ENCODE data around the gene BAIAP2L1.
"Not testable (repeated sequence)": the region's sequence is repeated elsewhere in the genome, so short reads cannot be mapped to it uniquely, and the experiment has no call there.

BAIAP2L1 gene, protein sequence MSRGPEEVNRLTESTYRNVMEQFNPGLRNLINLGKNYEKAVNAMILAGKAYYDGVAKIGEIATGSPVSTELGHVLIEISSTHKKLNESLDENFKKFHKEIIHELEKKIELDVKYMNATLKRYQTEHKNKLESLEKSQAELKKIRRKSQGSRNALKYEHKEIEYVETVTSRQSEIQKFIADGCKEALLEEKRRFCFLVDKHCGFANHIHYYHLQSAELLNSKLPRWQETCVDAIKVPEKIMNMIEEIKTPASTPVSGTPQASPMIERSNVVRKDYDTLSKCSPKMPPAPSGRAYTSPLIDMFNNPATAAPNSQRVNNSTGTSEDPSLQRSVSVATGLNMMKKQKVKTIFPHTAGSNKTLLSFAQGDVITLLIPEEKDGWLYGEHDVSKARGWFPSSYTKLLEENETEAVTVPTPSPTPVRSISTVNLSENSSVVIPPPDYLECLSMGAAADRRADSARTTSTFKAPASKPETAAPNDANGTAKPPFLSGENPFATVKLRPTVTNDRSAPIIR

DNA sequence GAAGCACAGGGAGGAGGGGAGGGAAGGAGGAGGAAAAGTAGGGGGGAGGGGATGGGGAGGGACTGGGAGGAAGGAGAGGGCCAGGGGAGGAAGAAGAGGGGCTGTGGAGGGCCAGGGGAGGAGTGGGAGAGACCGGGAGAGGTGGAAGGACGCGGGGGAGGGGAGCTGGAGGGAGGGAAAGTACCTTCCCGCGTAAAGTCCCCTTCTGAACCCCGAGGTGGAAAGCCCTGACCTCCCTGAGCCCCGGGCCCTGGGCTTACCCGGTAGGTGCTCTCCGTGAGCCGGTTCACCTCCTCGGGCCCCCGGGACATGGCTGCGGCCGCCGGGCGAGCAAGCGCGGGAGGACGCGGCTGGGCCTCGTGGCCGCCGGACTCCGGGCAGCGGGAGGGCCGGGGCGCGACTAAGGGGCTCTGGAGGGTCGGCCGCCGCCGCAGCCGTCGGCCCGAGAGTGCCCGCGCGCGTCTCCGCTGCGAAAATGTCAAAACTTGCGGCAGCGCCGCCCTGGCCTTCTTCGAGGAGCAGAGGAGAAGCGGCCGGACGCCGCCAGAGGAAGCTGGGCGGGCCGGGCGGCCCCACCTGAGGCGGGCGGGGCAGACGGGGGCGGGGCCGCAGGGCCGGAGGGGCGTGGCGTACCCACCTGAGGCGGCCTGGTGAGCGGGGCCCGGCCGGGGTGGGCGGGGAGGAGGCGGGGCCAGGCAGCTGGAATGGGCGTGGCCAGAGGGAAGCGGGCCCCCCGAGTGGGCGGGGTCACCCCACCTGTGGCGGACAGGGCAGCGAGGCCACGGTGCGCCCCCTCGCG, at the start of gene BAIAP2L1:
Gene BAIAP2L1 (minus strand): TSS at position 549 of the 799 bp plus-strand sequence. CDS start 238 bp downstream, at position 311.
- peak; percentile 89 to 94 for DNase-seq

DNA sequence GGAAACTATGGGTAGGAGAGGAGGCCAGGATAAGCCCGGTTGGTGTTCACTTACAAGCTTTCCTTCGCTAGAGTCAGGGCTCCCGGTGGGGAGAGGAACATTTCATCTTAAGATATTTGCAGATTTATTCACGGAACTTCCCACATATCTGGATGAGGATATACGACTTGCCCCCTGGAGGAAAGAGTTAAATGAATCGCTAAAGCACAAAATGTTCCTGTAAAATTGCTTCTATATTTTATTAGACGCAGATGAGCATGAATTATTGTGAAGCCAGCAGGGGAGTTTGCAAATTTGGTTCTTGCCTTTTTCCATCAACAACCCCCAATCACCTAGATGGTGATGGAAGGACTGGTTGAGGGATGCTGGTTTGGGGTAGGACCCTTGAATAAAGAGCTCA, 47.9 kb upstream of the BAIAP2L1 start:
- DNase-seq = no peak

DNA sequence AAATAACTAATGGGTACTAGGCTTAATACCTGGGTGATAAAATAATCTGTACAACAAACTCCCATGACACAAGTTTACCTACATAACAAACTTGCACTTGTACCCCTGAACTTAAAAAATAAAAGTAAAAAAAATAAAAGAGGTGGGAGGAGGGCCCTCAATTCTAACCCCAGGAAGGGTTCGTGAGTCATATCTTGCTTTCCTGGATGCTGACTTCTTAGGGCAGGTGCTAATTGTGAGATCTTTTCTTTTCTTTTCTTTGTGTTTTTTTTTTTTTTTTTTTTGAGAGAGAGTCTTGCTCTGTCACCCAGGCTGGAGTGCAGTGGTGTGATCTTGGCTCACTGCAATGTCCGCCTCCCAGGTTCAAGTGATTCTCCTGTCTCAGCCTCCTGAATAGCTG, 40.1 kb upstream of the BAIAP2L1 start:
- DNase-seq = not testable (repeated sequence)

DNA sequence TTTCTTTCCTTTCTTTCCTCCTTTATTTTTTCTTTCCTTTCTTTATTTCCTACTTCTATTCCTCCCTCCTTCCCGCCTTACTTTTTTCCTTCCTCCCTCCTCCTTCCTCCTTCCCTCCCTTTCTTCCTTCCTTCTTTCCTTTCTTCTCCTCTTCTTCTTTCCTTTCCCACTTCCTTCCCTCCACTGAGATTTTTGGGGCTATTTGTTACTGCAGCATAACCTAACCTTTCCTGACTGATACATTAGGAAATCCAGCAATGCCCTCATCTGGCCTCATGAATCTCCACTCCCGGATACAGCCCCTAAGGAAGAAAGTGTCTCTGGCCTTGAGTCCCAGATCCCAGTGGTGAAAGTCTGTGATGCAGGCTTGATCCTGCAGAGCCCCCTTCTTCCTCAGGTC, 38.6 kb upstream of the BAIAP2L1 start:
- no peak for DNase-seq

DNA sequence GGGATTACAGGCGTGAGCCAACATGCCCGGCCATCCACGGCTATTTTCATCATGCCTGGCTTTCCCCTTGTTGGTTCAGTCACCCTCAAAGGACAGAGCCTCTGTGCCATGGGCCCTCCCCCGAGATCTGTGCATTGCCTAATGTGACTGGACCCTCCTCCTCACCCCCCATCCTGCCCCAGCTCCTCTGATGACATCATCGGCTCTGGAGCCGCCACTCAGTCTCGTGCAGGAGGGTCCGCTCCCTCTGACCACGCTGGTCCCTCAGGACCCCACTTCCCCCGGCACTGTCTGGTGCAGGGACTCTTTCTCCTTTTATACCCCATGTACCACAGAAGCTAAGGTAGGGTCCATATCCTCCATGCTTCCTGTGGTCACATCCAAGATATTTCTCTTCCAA, 33.2 kb upstream of the BAIAP2L1 start:
- DNase-seq = no peak

DNA sequence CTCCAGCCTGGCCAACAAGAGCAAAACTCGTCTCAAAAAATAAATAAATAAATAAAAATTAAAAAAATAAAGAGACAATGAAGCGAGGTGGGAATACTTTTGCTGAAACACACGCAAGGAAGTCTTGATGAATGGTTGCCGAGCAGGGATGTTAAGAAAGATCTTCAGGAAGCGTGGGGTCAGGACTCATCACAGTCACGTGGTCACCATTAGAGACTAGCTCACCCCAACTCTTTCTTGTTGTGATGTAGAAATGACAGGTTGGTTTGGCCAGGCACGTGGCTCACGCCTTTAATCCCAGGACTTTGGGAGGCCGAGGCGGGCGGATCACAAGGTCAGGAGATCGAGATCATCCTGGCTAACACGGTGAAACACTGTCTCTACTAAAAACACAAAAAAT, 28.9 kb upstream of the BAIAP2L1 start:
- no peak for DNase-seq

DNA sequence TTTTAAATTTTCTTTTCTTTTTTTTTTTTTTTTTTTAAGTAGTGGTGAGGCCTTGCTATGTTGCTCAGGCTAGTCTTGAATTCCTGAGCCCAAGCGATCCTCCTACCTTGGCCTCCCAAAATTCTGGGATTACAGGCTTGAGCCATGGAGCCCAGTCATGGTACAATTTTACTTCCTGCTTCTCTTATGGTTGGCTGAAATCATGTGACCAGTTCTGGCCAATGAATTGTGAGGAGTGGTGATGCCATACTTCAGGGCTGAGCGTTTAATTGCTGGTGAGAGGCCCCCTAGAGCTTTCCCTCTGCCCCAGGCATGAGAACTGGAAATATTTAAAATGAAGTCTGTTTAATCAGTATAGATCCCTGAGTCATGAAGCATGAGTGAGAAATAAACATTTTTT, 22.2 kb upstream of the BAIAP2L1 start:
- DNase-seq = peak; percentile 15 to 29

DNA sequence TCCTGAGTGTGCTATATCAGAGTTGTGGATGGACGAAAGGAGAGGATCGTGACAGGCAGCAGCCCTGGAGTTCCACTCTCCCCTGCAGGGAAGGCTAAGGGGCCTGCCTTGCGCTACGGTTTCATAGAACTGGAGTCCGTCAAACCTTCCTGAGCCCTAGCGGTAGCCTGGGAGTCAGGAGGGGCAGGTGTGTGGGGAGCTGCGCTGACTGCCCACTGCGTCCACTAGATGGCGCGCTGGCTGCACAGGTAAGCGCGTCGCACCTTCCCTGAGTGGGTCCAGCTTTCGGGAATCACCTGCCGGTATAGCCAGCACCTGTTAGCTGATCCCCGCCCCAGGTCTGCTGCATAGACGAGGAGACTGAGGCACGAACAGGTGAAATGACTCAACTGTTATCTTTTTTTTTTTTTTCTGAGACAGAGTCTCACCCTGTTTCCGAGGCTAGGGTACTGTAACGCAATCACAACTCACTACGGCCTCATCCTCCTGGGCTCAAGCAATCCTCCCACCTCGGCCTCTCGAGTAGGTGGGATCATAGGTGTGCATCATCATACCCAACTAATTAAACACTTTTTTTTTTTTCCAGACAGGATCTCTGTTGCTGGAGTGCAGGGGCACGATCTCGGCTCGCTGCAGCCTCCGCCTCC, 20.2 kb upstream of the BAIAP2L1 start:
- DNase-seq = peak; percentile 90

DNA sequence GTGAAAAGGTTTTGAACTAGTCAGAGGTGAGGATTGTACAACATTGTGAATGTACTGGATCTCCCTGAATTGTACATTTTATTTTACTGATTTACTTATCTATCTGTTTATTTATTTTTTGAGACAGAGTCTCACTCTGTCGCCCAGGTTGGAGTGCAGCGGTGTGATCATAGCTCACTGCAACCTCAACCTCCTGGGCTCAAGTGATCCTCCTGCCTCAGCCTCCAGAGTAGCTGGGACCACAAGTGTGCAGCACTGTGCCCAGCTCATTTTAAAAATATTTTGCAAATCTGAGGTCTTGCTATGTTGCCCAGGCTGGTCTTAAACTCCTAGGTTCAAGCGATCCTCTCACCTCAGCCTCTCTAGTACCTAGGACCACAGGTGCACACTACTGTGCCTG, 19.1 kb upstream of the BAIAP2L1 start:
- DNase-seq = not testable (repeated sequence)

DNA sequence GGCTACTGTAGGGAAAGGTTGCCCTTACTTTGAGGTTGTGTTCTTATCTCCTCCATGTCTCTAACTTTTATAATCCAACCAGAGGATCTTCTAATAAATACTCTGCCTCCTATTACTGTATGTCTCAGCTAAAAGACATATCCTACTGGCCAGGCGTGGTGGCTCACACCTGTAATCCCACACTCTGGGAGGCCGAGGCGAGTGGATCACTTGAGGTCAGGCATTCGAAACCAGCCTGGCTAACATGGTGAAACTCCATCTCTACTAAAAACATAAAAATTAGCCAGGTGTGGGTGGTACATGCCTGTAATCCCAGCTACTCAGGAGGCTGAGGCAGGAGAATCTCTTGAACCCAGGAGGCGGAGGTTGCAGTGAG, 18.4 kb upstream of the BAIAP2L1 start:
- DNase-seq = not testable (repeated sequence)

DNA sequence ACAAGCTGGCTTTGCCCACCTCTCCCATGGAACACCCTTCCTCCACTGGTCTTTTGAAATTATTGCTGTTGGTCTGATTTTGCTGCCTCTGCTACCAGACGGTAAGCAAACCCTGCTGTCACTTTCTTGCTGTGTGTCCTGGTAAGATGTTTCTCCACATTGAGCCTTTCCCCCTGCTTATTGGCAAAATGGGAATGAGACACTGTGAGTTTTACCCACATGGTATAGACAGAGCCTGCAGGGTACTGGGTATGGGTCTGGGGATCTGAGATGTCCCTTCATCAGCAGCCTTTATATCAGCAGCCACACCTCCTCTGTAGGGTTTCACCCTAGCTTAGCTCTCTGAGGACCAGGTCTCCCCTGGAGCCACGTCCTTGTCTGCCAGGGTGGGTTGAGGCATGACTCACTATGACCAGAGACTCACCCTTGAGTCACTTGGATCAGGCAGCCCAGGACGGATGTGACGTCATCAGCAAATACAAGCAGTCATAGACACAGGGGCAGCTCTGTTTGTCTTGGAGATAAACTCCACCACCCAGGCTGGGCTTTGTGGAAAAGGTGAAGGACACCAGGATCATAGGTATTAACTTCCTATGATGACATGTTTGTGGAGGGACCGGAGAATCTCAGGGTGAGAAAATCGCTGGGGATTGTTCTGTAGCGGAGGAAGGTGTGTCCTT, 17.9 kb upstream of the BAIAP2L1 start:
- DNase-seq = no peak

DNA sequence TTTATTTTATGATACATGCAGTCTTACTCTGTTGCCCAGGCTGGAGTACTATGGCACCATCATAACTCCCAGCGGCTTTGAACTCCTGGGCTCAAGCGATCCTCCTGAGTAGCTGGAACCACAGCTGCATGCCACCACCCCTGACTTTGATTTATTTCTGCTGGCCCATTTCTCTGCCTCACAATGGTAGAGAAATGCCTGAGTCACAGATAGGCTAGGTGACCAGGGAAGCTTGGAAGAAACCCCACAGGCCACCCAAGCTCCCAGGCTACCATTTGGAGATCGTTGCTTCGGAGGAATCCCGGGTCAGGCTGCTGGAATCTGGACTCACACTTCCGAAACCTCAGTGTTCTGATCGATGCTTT, 17.4 kb upstream of the BAIAP2L1 start:
- no peak for DNase-seq

DNA sequence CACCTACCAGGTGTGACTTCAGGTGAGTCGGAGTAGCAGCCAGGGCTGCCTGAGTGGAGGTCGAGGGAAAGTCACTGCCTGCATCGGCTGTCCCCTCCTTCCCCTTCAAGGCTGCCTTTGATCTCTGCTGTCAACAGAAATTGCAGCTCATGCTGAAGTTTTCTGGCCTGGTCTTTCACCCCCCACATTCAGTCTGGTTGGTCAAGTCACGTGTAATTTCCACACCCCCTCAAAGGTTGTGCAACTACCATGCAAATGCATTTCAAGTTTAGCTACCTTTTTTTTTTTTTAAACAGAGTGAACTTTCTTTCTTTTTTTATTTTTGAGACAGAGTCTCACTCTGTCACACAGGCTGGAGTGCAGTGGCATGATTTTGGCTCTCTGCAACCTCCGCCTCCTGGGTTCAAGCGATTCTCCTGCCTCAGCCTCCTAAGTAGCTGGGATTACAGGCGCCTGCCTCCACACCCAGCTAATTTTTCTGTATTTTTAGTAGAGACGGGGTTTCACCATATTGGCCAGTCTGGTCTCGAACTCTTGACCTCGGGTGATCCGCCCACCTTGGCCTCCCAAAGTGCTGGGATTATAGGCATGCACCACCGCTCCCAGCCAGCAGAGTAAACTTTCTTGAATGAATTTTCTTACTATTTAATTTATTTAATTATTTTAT, 16.8 kb upstream of the BAIAP2L1 start:
- not testable (repeated sequence) for DNase-seq

DNA sequence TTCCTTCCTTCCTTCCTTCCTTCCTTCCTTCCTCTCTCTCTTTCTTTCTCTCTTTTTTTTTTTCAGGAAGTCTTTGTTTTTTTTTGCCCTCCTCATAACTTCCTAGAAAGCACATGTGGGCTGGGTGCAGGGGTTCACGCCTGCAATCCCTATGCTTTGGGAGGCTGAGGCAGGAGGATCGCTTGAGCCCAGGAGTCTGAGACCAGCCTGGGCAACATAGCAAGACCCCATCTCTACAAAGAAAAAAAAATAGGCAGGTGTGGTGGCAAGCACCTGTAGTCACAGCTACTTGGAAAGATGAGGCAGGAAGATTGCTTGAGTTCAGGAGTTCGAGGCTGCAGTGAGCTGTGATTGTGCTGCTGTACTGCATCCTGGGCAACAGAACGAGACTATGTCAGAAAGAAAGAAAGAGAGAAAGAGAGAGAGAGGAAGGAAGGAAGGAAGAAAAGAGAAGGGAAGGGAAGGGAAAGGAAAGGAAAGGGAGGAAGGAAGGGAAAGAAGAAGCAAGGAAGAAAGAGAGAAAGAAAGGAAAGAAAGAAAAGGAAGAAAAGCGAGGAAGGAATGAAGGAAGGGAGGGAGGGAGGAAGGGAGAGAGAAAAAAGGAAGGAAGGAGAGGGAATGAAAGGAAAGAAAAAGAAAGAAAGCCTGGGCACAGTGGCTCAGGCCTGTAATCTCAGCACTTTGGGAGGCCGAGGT, 13.5 kb upstream of the BAIAP2L1 start:
- no peak for DNase-seq

DNA sequence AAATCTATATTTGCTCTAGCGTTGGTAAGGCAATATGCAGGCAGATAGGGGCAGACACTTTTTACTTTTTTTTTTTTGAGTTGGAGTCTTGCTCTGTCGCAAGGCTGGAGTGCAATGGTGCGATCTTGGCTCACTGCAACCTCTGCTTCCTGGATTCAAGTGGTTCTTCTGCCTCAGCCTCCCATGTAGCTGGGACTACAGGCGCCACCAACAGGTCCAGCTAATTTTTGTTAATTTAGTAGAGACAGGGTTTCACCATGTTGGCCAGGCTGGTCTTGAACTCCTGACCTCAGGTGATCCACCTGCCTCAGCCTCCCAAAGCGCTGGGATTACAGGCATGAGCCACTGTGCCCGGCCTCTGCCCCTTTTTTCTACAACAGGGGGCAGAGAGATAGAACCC, 12.8 kb upstream of the BAIAP2L1 start:
- not testable (repeated sequence) for DNase-seq

DNA sequence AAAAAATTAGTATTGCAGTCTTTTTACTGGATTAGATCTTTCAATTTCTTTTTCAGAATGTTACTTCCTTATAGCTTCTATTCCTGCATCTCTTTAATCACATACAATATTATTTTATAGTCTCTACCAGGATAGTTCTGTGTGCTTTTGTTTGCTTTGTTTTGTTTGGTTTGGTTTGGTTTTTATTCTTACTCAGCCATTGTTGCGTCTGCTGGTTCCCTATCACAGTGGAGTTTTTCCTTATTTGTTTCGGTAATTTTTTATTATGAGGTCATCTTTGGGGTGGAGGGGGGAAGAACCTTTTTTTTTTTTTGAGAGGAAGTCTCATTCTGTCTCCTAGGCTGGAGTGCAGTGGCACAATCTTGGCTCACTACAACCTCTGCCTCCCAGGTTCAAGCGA, 9.0 kb upstream of the BAIAP2L1 start:
- no peak for DNase-seq

DNA sequence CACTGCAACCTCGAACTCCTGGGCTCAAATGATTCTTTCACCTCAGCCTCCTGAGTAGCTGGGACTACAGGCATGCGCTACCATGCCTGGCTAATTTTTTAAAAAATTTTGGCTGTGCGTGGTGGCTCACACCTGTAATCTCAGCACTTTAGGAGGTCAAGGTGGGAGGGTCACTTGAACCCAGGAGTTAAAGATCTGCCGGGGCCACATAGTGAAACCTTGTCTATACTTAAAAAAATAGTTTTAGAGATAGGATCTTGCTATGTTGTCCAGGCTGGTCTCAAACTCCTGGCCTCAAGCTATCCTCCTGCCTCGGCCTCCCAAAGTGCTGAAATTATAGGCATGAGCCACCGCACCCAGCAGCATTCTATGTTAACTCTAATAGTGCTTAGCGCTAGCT, 7.3 kb upstream of the BAIAP2L1 start:
- DNase-seq = not testable (repeated sequence)

DNA sequence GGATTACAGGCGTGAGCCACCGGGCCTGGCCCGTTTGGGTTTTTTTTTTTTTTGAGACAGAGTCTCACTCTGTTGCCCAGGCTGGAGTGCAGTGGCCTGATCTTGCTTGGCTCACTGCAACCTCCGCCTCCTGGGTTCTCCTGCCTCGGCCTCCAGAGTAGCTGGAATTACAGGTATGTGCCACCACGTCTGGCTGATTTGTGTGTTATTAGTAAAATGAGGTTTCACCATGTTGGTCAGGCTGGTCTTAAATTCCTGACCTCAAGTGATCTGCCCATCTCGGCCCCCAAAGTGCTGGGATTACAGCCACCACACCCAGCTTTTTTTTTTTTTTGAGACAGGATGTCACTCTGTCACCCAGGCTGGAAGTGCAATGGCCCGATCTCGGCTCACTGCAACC, 5.9 kb upstream of the BAIAP2L1 start:
- no peak for DNase-seq

DNA sequence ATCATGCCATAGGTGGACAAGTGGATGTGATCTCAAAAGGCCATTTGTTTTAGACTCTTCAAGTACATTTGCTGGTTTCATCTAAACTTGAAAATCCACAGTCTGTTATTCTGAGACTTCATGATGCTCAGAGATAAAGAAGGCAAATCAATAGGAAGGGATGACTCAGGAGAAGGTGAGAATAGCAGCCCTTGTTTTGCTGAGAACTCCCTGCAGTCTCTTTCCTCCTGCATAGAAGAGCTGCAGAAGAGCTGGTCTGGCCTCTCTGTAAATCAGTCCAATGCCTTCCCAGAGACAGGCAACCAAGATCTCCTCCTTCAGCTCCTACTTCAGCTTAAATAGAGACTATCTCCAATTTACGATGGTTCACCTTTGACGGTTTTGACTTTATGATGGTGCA, 4.0 kb upstream of the BAIAP2L1 start:
- no peak for DNase-seq

DNA sequence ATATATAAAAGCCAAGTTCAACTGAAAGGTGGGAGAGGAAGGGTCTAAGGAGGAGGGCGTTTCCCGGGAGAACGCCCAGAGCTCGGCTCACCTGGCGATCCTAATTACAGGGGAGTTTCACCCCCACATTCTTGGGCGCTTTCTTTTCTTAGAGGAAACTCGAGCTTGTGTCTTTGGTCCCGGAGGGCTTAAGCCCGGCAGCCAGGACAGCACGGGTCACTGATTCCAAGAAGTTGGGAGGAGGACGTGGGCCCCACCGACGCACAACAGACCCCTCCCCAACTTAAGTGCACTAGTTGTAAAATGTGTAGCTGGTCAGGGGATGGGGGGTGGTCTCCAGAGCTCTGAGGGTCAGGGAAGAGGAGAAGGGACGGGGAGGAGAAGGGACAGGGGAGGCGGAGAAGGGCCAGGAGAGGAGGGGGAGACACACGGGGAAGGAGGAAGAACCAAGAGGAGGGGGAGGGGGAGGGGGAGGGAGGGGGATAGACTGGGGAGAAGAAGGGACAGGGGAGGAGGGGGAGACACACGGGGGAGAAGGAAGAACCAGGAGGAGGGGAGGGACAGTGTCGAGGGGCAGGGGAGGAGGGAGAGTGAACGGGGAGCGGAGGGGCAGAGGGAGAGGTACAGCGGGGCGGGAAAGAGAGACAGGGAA, 874 bp downstream of the BAIAP2L1 start:
- DNase-seq = no peak

DNA sequence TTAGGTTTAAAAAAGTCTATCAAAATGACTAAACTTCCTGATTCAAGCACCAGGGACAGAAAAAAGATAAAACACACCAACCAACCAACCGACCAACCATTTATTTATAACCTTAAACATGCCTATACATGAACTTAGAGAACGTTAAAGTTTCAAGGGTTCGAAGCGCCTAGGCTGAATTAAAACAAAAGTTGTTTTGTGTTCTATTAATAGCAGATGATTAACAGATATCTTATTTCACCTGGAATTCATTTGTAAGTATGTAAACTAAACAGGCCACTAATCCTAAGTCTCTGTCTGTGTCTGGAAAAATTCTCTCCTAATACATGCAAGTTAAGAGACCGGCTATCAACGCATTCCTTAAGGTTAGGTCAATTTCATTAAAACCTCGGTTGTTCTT, 1.4 kb downstream of the BAIAP2L1 start:
- no peak for DNase-seq
